MM.1S (cell line): ENCODE data around the gene AP3B1.

Source experiments
- DNase-seq: peaks from one replicate; pipeline ENCODE4 v3.0.0-alpha.2; 2015
- H2AFZ ChIP-seq: fragments of 300-600 bp; sonication (generic); 2 replicates; pipeline ENCODE4 v1.6.0; 2016; ENCODE audit warnings: antibody characterized with exemption, low read length
- H3F3A ChIP-seq: fragments of 300-600 bp; sonication (generic); 2 replicates; pipeline ENCODE4 v1.6.1; 2016; ENCODE audit warnings: mild to moderate bottlenecking, antibody characterized with exemption, low read length, moderate library complexity, mixed read lengths; ENCODE audit not compliant: insufficient read depth
- H3K27ac ChIP-seq: fragments of 300-600 bp; sonication (generic); 2 replicates; pipeline ENCODE4 v1.5.1; 2016; ENCODE audit warnings: mild to moderate bottlenecking, low read length
- H3K27me3 ChIP-seq: fragments of 300-600 bp; sonication (generic); replicated peaks from 2 replicates; pipeline ENCODE4 v1.6.0; 2016; ENCODE audit warnings: low read length; ENCODE audit not compliant: insufficient read depth
- H3K36me3 ChIP-seq: fragments of 300-600 bp; sonication (generic); replicated peaks from 2 replicates; pipeline ENCODE4 v1.6.1; 2016; ENCODE audit warnings: mild to moderate bottlenecking, low read length, mixed read lengths; ENCODE audit not compliant: insufficient read depth
- H3K4me1 ChIP-seq: fragments of 300-600 bp; sonication (generic); 2 replicates; pipeline ENCODE4 v1.6.1; 2016; ENCODE audit warnings: low read length, mixed read lengths
- H3K4me2 ChIP-seq: fragments of 300-600 bp; sonication (generic); 2 replicates; pipeline ENCODE4 v1.6.0; 2016; ENCODE audit warnings: low read depth, low read length
- H3K4me3 ChIP-seq: fragments of 300-600 bp; sonication (generic); 2 replicates; pipeline ENCODE4 v1.5.1; 2016; ENCODE audit warnings: low read length, mixed read lengths
- H3K79me2 ChIP-seq: fragments of 300-600 bp; sonication (generic); 2 replicates; pipeline ENCODE4 v1.6.1; 2016; ENCODE audit warnings: mixed run types, low read length, mixed read lengths
- H3K9ac ChIP-seq: fragments of 300-600 bp; sonication (generic); 2 replicates; pipeline ENCODE4 v1.6.1; 2016; ENCODE audit warnings: low read length, mixed read lengths
- H3K9me2 ChIP-seq: fragments of 300-600 bp; sonication (generic); replicated peaks from 2 replicates; pipeline ENCODE4 v1.6.1; 2016; ENCODE audit warnings: mild to moderate bottlenecking, low read length, mixed read lengths; ENCODE audit not compliant: insufficient read depth
- H3K9me3 ChIP-seq: fragments of 300-600 bp; sonication (generic); replicated peaks from 2 replicates; pipeline ENCODE4 v1.6.1; 2016; ENCODE audit warnings: mild to moderate bottlenecking, low read length, mixed read lengths; ENCODE audit not compliant: insufficient read depth
- H4K20me1 ChIP-seq: fragments of 300-600 bp; sonication (generic); 2 replicates; pipeline ENCODE4 v1.6.1; 2016; ENCODE audit warnings: mild to moderate bottlenecking, low read length, moderate library complexity, mixed read lengths; ENCODE audit not compliant: insufficient read depth
- EZH2 ChIP-seq: fragments of 300-600 bp; sonication (generic); optimal IDR thresholded peaks from 2 replicates; pipeline ENCODE3; 2017; ENCODE audit warnings: low read depth, mild to moderate bottlenecking, antibody characterized with exemption, low read length, mixed read lengths
- EZH2phosphoT487 ChIP-seq: fragments of 300-600 bp; sonication (generic); IDR thresholded peaks from 2 replicates; pipeline ENCODE4 v1.6.1; 2018; ENCODE audit warnings: antibody characterized with exemption, low read length
- TF ChIP-seq, protein P1 (sequence below): fragments of 300-600 bp; sonication (generic); IDR thresholded peaks from 2 replicates; pipeline ENCODE4 v1.5.1; 2016; ENCODE audit warnings: antibody characterized with exemption, low read length, mixed read lengths

AP3B1 gene

DNA sequence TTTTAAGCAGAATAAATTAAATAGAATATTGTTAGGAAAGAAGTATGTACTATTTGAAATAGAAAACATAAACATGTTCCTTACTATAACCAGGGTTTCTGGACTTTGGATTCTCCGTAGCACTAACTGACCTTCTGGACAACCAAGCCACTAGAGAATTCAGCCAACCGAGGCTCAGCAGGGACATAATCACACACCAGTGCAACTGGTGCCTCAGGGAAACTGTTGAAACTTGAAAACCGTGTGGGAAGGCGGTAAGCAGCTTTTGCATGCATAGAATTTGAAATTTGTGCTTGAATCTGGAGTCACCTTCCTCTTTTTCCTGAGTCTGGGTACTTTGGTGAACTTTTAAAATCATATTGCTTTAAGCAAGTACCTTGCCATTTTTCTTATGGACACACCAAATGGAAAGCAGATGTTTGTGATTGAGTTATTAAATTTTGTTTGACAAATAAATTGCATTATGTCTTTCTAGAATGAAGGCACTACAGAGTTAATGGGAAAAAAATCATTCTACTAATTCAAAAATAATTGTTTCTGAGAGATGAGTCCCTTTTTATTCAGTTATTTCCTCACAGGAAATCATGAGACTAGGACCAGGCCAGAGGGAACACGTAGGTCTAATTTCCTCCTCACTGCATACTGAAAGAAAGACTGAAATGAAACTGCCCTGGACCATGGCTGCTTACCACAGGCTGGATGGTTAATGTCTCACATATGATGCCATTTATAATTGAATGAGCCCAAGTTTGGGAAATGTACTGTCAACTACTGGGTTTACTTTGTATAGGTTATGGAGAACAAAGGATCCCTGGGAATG lies 45.3 kb upstream of the AP3B1 start:
- H3K9me3 ChIP-seq, result no peaks in the 10 kb centered on the region
- 0 out of 2 replicates have a peak, but pooled peaks cover 5% of the 10 kb centered on the region for H3K4me1 ChIP-seq
- H3F3A ChIP-seq, result no peaks in the 10 kb centered on the region
- H3K4me3 ChIP-seq, result no peak overlapping the region
- H3K27me3 ChIP-seq, result no peaks in the 10 kb centered on the region
- no peaks in the 10 kb centered on the region for H3K36me3 ChIP-seq
- H3K9ac ChIP-seq, result no peak overlapping the region
- H3K9me2 ChIP-seq, result no peaks in the 10 kb centered on the region
- no peak overlapping the region for H2AFZ ChIP-seq
- TF ChIP-seq EZH2phosphoT487, result no peak
- TF ChIP-seq, protein P1, sequence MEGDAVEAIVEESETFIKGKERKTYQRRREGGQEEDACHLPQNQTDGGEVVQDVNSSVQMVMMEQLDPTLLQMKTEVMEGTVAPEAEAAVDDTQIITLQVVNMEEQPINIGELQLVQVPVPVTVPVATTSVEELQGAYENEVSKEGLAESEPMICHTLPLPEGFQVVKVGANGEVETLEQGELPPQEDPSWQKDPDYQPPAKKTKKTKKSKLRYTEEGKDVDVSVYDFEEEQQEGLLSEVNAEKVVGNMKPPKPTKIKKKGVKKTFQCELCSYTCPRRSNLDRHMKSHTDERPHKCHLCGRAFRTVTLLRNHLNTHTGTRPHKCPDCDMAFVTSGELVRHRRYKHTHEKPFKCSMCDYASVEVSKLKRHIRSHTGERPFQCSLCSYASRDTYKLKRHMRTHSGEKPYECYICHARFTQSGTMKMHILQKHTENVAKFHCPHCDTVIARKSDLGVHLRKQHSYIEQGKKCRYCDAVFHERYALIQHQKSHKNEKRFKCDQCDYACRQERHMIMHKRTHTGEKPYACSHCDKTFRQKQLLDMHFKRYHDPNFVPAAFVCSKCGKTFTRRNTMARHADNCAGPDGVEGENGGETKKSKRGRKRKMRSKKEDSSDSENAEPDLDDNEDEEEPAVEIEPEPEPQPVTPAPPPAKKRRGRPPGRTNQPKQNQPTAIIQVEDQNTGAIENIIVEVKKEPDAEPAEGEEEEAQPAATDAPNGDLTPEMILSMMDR, result no peak
- TF ChIP-seq EZH2, result no peak
- H3K79me2 ChIP-seq, result no peaks in the 10 kb centered on the region
- H3K27ac ChIP-seq, result no peak overlapping the region
- no peak overlapping the region for H3K4me2 ChIP-seq
- DNase-seq, result no peak
- H4K20me1 ChIP-seq, result no peaks in the 10 kb centered on the region

DNA sequence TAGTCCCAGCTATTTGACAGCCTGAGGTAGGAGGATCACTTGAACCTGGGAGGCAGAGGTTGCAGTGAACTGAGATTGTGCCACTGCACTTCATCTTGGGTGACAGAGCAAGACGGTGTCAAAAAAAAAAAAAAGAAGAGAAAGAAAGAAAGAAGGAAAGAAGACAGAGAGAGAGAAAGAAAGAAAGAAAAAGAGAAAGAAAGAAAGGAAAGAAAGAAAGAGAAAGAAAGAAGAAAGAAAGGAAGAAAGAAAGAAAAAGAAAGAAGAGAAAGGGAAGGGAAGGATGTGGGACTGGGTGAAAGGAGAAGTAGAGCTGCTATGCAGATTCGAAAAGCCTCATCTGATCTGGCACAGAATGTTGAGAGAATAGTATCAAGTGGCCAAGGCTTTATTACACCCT lies 42.2 kb upstream of the AP3B1 start:
- Histone ChIP-seq H3K4me2 (no peak overlapping the region), H3F3A (no peaks in the 10 kb centered on the region), H3K9me2 (no peaks in the 10 kb centered on the region), H3K36me3 (no peaks in the 10 kb centered on the region), H3K4me1 (0 out of 2 replicates have a peak, but pooled peaks cover 5% of the 10 kb centered on the region), H4K20me1 (no peaks in the 10 kb centered on the region), H3K9me3 (no peaks in the 10 kb centered on the region), H2AFZ (no peak overlapping the region), H3K79me2 (no peaks in the 10 kb centered on the region), H3K27me3 (no peaks in the 10 kb centered on the region), H3K27ac (no peak overlapping the region), H3K4me3 (no peak overlapping the region), H3K9ac (no peak overlapping the region)
- no peak for DNase-seq
- TF ChIP-seq EZH2 (no peak), EZH2phosphoT487 (no peak)
- TF ChIP-seq, protein P1, result no peak

- Histone ChIP-seq H3F3A (no peaks in the 10 kb centered on the region), H3K27ac (no peak overlapping the region), H3K4me2 (no peak overlapping the region), H3K79me2 (no peaks in the 10 kb centered on the region), H3K4me1 (0 out of 2 replicates have a peak, but pooled peaks cover 5% of the 10 kb centered on the region), H3K4me3 (no peak overlapping the region), H3K9ac (no peak overlapping the region), H4K20me1 (no peaks in the 10 kb centered on the region), H2AFZ (no peak overlapping the region), H3K9me2 (no peaks in the 10 kb centered on the region), H3K36me3 (no peaks in the 10 kb centered on the region), H3K27me3 (no peaks in the 10 kb centered on the region), H3K9me3 (no peaks in the 10 kb centered on the region)
- TF ChIP-seq, protein P1, result no peak
- no peak for TF ChIP-seq EZH2phosphoT487
- no peak for DNase-seq
These were observed 41.5 kb upstream of the AP3B1 start for GRCh38 chr5:78335976-78336375.
